Common myeloid progenitor, CD34-positive (primary cell): Measurements from ENCODE around the gene RPS27A.
"Not testable (repeated sequence)": the region's sequence is repeated elsewhere in the genome, so short reads cannot be mapped to it uniquely, and the experiment has no call there.

ENCODE experiments used
- CTCF ChIA-PET: fragments of 350-600 bp; sonication (Branson Sonifier 250); formaldehyde crosslinking; loops from one replicate; lab custom pipeline; 2021; ENCODE audit warnings: antibody characterized with exemption; lab: Charles Lee
- POLR2A ChIA-PET: fragments of 350-600 bp; sonication (Branson Sonifier 250); formaldehyde crosslinking; loops from one replicate; lab custom pipeline; 2021; ENCODE audit warnings: antibody characterized with exemption; lab: Charles Lee
- DNase-seq, 3 donors: peaks; one replicate each; pipeline versions ENCODE4 v3.0.0 to v3.0.0-alpha.2; 2013
- H3K27ac ChIP-seq, 2 experiments: 1 replicate in 1 of 2; 2 replicates in 1 of 2; pipeline ENCODE4 v1.7.0; 2013; ENCODE audit warnings: inconsistent platforms in 2 of 2, low read length in 2 of 2, mild to moderate bottlenecking in 2 of 2, low read depth in 1 of 2, moderate library complexity in 1 of 2; ENCODE audit not compliant: severe bottlenecking in 2 of 2, insufficient read depth in 1 of 2, poor library complexity in 1 of 2
- H3K27me3 ChIP-seq, 5 experiments: replicated peaks in 2 of 5; 1 replicate in 3 of 5; 2 replicates in 2 of 5; pipeline versions ENCODE4 v1.6.1 to v1.7.0; 2013; ENCODE audit warnings: low read length in 4 of 5, mild to moderate bottlenecking in 2 of 5, moderate library complexity in 2 of 5, inconsistent platforms in 1 of 5; ENCODE audit not compliant: insufficient read depth in 5 of 5, control insufficient read depth in 4 of 5
- H3K36me3 ChIP-seq, 4 experiments: 1 replicate in 2 of 4; 2 replicates in 2 of 4; pipeline versions ENCODE4 v1.6.1 to v1.7.0; 2013; ENCODE audit warnings: low read length in 3 of 4, control low read depth in 1 of 4, mild to moderate bottlenecking in 1 of 4; ENCODE audit not compliant: control insufficient read depth in 4 of 4, insufficient read depth in 4 of 4
- H3K4me1 ChIP-seq, 4 experiments: 1 replicate in 3 of 4; 2 replicates in 1 of 4; pipeline versions ENCODE4 v1.6.1 to v1.7.1; 2013; ENCODE audit warnings: low read length in 3 of 4, mild to moderate bottlenecking in 3 of 4, control low read depth in 1 of 4, inconsistent platforms in 1 of 4, moderate library complexity in 1 of 4; ENCODE audit not compliant: control insufficient read depth in 4 of 4, insufficient read depth in 4 of 4; ENCODE audit errors: control extremely low read depth in 1 of 4
- H3K4me3 ChIP-seq, 7 experiments: 1 replicate in 4 of 7; 2 replicates in 3 of 7; pipeline versions ENCODE4 v1.5.1 to v1.7.0; 2013; ENCODE audit warnings: mild to moderate bottlenecking in 7 of 7, low read length in 6 of 7, moderate library complexity in 6 of 7, inconsistent platforms in 2 of 7, low read depth in 2 of 7, control low read depth in 1 of 7; ENCODE audit not compliant: insufficient read depth in 4 of 7, control insufficient read depth in 1 of 7; ENCODE audit errors: extremely low read depth in 1 of 7
- H3K9me3 ChIP-seq, 5 experiments: 1 replicate in 4 of 5; 2 replicates in 1 of 5; pipeline versions ENCODE4 v1.6.1 to v1.7.1; 2013; ENCODE audit warnings: low read length in 4 of 5, mild to moderate bottlenecking in 2 of 5, inconsistent platforms in 1 of 5, low read depth in 1 of 5, moderate library complexity in 1 of 5; ENCODE audit not compliant: control insufficient read depth in 4 of 5, insufficient read depth in 2 of 5; ENCODE audit errors: control extremely low read depth in 1 of 5
- WGBS: methylation state at CpG from one replicate; pipeline ENCODE4 v1.1.5; 2013; ENCODE audit not compliant: insufficient coverage; 5-methylcytosine and 5-hydroxymethylcytosine counted together

RPS27A gene

DNA sequence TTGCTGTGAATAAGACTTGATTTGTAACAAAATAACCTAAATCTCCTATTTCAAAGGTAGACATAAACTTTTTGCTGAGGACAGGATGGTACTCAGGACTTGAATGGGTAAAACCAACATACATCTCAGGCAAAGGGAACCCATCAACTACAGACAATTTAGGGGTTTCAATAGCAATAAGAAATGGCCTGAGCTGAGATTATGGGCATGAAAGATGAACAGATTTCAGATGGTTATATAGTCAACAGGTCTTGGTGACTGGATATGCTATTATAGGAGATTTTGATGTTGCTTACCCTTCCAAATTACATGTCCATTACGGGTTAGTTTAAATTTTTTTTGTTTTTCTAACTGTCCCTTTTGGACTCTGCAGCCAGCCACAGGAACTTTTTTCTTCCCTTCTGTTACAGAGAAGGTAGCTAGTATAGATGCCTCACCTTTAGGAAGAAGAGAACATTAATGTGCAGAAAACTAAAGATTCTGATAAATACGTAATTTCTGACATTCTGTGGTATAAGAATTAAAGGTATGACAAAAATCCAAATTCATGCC, 4.6 kb downstream of the RPS27A start:
- Histone ChIP-seq H3K36me3 (peaks cover 11 to 49% (median 30%) of the 10 kb centered on the region in 4 experiments), H3K9me3 (no peaks in the 10 kb centered on the region), H3K4me3 (no peak overlapping the region), H3K27ac (no peak overlapping the region), H3K27me3 (no peaks in the 10 kb centered on the region), H3K4me1 (peaks cover 0 to 23% (median 15%) of the 10 kb centered on the region in 4 experiments)
- POLR2A ChIA-PET, result interaction anchor here (0.5 kb wide), 1 partner anchor 35 kb away, joined by 3 read pairs; no protein-coding TSS in a partner anchor
- CTCF ChIA-PET, result no interaction called here
- DNase-seq, result peak in 1 of 3 donors; percentile 4
- WGBS, result 83% methylated on average over 1 of the region's 2 CpGs

DNA sequence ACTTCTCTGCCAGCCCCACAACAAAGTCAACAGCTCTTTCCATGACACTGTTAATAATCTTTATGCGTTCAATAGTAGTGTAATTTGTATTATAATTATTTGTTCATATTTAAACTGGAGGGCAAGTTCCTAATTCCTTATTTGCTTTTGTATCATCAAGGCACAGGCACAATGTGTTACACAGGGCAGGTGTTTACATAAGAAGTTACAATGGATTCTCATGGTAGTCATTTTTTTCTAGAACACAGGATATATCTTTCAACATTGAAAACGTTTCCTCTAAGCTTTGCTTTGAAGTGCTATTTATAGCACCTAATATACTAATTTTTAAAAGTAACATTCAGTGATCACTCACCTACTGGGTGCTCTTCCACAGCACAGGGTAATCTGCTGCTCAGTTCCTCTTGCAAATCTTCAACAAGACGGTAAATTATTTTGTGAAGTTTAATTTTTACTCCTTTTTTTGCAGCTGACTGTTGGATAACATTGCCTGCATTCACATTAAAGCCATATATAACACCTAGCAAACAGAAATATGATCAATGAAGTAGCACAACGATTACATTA, 7.3 kb downstream of the RPS27A start:
- H3K9me3 ChIP-seq, result no peaks in the 10 kb centered on the region
- CTCF ChIA-PET, result no interaction called here

DNA sequence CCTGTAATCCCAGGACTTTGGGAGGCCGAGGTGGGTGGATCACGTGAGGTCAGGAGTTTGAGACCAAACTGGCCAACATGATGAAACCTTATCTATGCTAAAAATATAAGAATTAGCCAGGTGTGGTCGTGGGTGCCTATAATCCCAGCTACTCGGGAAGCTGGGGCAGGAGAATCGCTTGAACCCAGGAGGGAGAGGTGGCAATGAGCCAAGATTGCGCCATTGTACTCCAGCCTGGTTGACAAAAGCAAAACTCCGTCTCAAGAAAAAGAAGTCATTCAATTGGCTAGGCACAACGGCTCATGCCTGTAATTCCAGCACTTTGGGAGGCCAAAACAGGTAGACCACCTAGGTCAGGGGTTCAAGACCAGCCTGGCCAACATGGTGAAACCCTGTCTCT, 9.1 kb downstream of the RPS27A start:
- H3K4me3 ChIP-seq, H3K27ac ChIP-seq, DNase-seq, H3K9me3 ChIP-seq, POLR2A ChIA-PET, H3K27me3 ChIP-seq, H3K4me1 ChIP-seq: not testable (repeated sequence)
- H3K36me3 ChIP-seq, result peaks cover 10 to 60% (median 26%) of the 10 kb centered on the region in 4 experiments
- CTCF ChIA-PET, result interaction anchor here (1.1 kb wide), 1 partner anchor 342 kb away, joined by 3 read pairs; no protein-coding TSS in a partner anchor
- WGBS, result 95% methylated on average over 6 of the region's 8 CpGs

More for the DNA sequence above, 7.3 kb downstream of the RPS27A start:
- 50% methylated on average over 2 of the region's 4 CpGs for WGBS
- peaks cover 15 to 64% (median 27%) of the 10 kb centered on the region in 4 experiments for H3K36me3 ChIP-seq
- no peak overlapping the region for H3K27ac ChIP-seq
- H3K4me3 ChIP-seq, result no peak overlapping the region
- DNase-seq, result no peak
- POLR2A ChIA-PET, result no interaction called here
- H3K4me1 ChIP-seq, result peaks cover 0 to 5% (median under 1%) of the 10 kb centered on the region in 4 experiments
- H3K27me3 ChIP-seq, result no peaks in the 10 kb centered on the region

DNA sequence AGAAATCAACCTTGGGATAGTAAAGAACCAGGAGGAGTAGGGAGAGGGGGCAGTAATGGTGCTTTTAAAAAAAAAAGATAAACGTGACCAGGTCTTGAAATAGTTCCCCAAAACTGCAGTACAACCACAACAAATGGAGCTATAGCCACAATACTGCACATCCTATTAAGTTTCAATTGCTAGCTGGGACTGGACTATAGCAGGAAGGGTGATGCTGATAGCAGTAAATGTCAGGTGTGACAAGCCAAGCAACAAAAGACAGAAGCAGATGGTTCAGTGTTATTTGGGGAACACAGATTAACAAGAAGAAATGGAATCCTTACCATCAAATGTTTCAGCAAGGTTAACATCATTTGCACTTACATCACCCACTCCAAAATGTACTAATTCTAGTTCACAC, 10.1 kb downstream of the RPS27A start:
- Histone ChIP-seq H3K27me3 (no peaks in the 10 kb centered on the region), H3K9me3 (no peaks in the 10 kb centered on the region), H3K4me1 (no peaks in the 10 kb centered on the region), H3K4me3 (no peak overlapping the region), H3K36me3 (peaks cover 18 to 59% (median 29%) of the 10 kb centered on the region in 4 experiments), H3K27ac (no peak overlapping the region)
- POLR2A ChIA-PET, result no interaction called here
- WGBS, result 80% methylated on average over 1 of the region's 1 CpG
- CTCF ChIA-PET, result no interaction called here
- DNase-seq, result no peak

DNA sequence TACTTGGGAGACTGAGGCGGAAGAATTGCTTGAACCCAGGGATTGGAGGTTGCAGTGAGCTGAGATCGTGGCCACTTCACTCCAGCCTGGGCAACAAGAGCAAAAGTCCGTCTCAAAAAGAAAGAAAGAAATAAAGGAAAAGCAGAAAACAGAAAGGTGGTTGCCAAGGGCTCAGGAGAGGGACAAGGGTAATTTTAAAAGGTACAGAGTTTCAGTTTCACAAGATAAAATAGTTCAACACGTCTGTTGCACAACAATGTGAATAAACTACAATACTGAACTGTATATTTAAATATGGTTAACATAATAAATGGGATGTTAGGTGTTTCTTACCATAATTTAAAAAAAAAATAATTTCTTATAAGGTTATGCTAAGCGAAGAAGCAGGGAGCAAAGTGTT, 12.9 kb downstream of the RPS27A start:
- H3K9me3 ChIP-seq, result no peaks in the 10 kb centered on the region
- no peaks in the 10 kb centered on the region for H3K27me3 ChIP-seq
- H3K4me3 ChIP-seq, result no peak overlapping the region
- H3K36me3 ChIP-seq, result peaks cover 25 to 62% (median 36%) of the 10 kb centered on the region in 4 experiments
- H3K27ac ChIP-seq, result no peak overlapping the region
- WGBS, result 97% methylated on average over 3 of the region's 5 CpGs
- CTCF ChIA-PET, result no interaction called here
- POLR2A ChIA-PET, result no interaction called here
- DNase-seq, result no peak
- H3K4me1 ChIP-seq, result no peaks in the 10 kb centered on the region

DNA sequence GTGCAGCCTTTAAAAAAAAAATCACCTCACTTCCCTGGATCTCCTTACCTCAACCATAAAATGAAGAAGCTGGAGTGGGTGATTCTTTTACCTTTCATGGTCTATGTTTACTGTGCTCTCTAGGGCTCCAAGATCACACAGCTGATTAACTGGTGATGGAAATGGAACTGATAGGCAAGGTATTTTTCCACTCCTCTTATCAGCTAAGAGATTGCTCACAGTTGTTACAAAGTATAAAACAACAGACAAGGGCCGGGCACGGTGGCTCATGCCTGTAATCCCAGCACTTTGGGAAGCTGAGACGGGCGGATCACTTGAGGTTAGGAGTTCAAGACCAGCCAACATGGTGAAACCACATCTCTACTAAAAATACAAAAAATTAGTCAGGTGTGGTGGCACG, 14.5 kb downstream of the RPS27A start:
- H3K9me3 ChIP-seq, result no peaks in the 10 kb centered on the region

DNA sequence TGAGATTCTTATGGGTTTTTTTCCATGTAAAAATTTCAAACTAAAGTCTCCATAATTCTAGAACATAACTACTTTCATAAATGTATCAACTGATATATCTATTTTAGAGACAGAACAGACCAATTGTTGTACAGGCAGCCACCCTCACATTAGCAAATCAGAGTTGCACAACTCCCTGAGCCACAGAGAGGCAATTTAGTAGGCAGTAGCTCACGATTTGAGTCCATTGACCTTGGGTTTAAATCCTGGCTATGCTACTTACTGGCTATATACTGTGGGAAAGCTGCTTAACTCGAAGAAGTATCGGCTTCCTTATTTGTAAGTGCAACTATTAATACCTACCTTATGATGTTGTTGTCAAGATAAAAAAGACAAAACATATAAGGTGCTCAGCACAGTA, 20.3 kb downstream of the RPS27A start:
- no peak for DNase-seq
- Histone ChIP-seq H3K4me1 (no peaks in the 10 kb centered on the region), H3K9me3 (no peaks in the 10 kb centered on the region), H3K27me3 (no peaks in the 10 kb centered on the region), H3K4me3 (no peak overlapping the region), H3K27ac (no peak overlapping the region), H3K36me3 (peaks cover 14 to 51% (median 36%) of the 10 kb centered on the region in 4 experiments)
- CTCF ChIA-PET, result interaction anchor here (0.6 kb wide), 1 partner anchor 45 kb away, joined by 3 read pairs; no protein-coding TSS in a partner anchor
- POLR2A ChIA-PET, result no interaction called here
- no CpG with 5 or more reads among the region's 3 CpGs for WGBS

More for the DNA sequence above, 14.5 kb downstream of the RPS27A start:
- Histone ChIP-seq H3K27me3 (no peaks in the 10 kb centered on the region), H3K4me3 (no peak overlapping the region), H3K27ac (no peak overlapping the region), H3K4me1 (no peaks in the 10 kb centered on the region), H3K36me3 (peaks cover 26 to 65% (median 37%) of the 10 kb centered on the region in 4 experiments)
- ChIA-PET CTCF (interaction anchor here (1.8 kb wide), 1 partner anchor 11 kb away, joined by 5 read pairs; no protein-coding TSS in a partner anchor), POLR2A (no interaction called here)
- no peak for DNase-seq
- 100% methylated on average over 1 of the region's 5 CpGs for WGBS
